Fibroblast of skin of scalp (primary cell): ENCODE measurements around the gene ARHGEF5.
A peak's percentile ranks its signal among the peaks of the same experiment; 100 is the strongest.
"Not testable (repeated sequence)": the region's sequence is repeated elsewhere in the genome, so short reads cannot be mapped to it uniquely, and the experiment has no call there.

Experiments
- DNase-seq: peaks from one replicate; pipeline ENCODE4 v3.0.0-alpha.2; 2013

ARHGEF5 gene

DNA sequence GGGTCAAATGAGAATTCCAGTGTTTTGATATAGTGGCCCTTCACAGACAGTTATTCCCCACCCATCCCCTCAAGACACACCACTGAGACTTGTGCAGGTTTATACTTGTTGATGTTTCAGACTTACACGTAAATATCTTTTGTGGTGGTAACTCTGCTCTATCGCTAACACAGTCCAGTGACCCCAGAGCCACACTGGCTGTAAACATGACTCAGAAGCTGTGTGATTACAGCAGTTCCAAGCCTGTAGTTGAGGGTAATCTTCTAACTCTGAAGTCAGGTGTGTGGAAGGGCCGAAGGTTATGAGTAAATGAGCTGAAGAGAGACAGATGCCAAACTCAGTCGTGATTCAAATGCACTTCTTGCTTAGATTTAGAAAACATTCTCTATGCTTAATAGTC is 28.9 kb downstream of the ARHGEF5 start:
- DNase-seq, result no peak

DNA sequence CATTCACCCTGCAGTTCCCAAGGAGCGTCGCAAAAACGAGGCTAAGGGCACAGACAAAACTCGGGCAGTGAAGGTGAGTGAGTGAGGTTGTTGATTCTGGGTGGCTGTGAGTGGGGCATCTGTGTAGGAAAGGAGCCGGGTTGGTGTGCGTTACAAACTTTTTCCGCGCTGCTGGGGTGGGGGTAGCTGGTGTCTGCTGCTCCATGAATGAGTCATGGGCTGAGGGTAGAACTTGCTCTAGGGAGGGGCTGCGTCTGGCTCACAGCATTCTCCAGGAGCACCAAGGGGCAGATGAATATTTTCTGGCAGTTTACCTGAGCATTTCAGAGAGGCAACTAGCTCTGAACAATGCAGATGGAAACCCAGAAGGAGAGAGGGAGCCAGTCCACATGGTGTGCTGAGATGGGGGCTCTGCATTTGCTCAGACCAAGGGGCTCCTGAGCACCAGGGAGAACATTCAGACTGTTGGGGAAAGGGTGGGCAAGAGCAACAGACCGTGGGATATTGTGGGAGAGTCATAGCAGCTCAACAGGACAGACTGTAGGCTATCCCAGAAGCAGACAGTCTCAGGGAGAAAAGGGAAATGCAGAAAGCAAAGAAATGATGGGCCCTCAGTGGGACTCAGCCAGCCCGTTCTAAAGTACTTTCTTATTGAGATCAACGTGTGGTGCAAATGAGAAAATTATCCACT is 29.5 kb downstream of the ARHGEF5 start:
- peak; percentile 58 for DNase-seq

- peak; percentile 80 for DNase-seq
Observed at GRCh38 chr7:144386741-144387140, 31.5 kb downstream of the ARHGEF5 start.

- peak; percentile 26 for DNase-seq
Observed at GRCh38 chr7:144388950-144389349, 33.7 kb downstream of the ARHGEF5 start.

- no peak for DNase-seq
Observed at GRCh38 chr7:144390481-144390880, 35.3 kb downstream of the ARHGEF5 start.

DNA sequence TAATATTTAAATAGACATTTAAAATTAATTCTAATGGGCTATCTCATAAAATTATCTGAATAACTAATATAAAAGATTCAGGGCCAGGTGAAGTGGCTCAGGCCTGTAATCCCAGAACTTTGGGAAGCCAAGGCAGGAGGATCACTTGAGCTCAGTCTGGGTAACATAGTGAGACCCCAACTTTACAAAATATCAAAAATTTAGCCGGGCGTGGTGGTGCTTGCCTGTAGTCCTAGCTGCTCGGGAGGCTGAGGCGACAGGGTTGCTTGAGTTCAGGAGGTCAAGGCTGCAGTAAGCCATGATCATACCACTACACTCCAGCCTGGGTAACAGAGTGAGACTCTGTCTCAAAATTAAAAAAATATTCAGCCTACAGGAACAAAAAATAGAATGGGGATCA is 35.8 kb downstream of the ARHGEF5 start:
- DNase-seq, result no peak

GRCh38 chr7:144391823-144392255 is 36.6 kb downstream of the ARHGEF5 start:
- peak; percentile 56 for DNase-seq

DNA sequence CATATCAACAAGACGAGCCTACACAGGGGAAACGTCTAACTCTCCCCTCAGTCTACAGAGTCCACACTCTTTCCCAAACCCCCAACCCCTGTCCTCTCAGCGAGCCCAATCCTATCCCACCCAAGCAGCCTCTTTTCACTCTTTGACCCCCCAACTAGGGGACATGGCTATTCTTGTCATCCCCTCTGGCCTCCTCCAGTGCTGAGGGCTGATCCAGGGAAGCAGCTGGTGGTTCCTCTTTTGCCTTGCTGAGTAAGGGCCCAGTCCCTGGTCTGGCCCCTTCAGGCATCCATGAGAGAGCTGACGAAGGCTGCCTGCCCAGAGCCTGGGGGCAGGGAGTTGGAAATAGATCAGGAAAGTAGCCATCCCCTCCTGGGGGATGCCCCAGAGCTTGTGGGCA is 41.9 kb downstream of the ARHGEF5 start:
- no peak for DNase-seq

- no peak for DNase-seq
Observed at GRCh38 chr7:144398291-144398690, 43.1 kb downstream of the ARHGEF5 start.

DNA sequence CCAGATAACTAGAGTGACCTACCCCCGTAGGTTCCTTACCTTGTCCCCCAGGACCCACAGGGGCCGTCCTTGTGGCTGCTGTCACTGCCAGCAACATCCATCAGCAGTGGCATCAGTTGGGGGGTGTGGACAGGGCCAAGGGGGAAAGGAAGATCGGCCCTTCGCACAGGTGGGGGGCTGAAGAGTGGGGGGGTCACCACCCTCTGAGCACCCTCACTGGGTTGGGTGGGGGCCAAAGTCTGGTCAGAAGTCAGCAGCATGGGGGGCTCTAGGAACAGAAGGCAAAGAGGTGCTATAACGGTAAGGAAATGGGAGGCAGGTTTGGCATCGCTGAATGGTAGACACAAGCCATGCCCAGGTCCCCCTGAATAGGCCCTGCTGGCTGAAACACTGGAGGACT is 43.7 kb downstream of the ARHGEF5 start:
- DNase-seq, result no peak

DNA sequence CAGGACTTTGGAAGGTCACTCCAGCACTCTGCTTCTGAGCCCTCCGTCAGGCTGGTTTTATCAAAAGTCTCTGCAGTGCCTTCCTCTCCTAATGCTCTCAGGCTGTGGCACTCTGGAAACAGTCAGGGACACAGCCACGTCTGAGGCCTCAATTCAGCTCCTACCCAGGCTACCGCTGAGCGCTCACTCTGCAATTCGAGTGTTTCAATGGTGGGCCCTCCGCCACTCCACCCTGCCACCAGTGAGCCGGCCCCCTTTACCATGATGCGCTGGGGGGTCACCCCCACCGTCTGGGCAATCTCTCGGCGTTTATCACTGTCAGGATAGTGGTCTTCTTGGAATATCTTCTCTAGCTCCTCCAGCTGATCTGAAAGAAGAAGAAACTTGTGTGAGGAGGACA is 44.7 kb downstream of the ARHGEF5 start:
- no peak for DNase-seq

DNA sequence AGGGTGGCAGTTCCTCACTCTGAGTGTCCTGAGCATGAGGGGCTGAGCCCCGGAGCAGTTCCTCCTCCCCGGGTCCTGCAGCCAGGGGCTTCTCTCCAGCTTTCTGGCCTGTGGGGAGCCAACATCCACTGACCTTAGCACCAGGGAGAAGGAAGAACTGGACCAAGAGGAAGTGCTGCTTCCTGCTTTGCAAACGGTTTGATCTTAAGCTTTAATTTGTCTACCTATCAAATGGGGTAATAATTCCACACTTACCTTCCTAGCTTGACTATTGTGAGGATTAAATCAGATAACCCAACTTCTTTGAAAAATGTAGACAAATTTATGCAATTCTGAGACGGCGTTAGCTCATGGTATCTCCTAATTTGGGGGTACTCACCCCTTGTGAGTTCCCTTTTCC is 46.3 kb downstream of the ARHGEF5 start:
- DNase-seq, result no peak

DNA sequence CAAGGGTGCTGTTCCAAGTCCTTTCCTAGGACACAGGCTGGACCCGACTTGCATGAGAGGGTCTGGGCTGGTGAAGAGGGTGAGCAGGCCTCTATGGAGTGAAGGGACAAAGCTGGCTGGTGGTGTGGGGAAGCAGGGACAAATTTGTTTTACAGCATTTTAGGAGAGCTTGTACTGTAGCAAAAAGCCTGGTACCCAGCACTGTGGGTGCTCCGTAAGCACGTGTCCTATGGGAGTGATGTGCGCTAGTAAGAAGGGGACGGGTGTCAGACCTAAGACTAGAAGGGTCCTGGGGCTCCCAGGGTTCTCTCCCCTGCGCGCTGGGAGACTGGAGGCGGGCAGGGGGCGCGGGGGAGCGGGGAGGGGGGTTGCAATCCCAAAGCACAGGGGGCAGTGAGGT is 47.9 kb downstream of the ARHGEF5 start:
- DNase-seq, result no peak

- no peak for DNase-seq
Observed at GRCh38 chr7:144403649-144404061, 48.5 kb downstream of the ARHGEF5 start, which contains the start of gene NOBOX. NOBOX (minus strand) TSS chr7:144403693.

GRCh38 chr7:144404946-144405345 is 49.7 kb downstream of the ARHGEF5 start:
- DNase-seq, result no peak

- no peak for DNase-seq
Observed at GRCh38 chr7:144407266-144407931, 52.2 kb downstream of the ARHGEF5 start.

DNA sequence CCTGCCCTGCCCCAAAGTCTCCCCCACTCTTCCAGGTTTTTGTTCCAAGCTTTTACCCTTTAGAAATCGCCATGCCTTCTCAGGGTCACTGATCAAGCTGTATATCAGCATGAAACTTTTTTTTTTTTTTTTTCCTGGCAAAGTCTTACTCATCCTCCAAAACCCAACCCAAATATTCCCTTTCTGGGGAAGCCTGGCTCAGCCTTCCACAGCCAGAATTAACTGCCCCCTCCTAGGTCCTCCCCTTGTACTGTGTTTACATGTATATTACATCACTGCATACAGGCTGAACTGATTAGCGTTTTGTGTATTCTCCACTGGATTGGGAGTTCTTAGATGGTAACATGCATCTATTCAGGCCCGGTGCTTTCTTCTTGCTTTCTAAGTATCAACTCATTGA is 52.9 kb downstream of the ARHGEF5 start:
- DNase-seq, result peak; percentile 14

GRCh38 chr7:144410441-144410840 is 55.2 kb downstream of the ARHGEF5 start:
- DNase-seq, result no peak

- DNase-seq, result no peak
Observed at GRCh38 chr7:144414815-144415214, 59.6 kb downstream of the ARHGEF5 start.

- DNase-seq, result no peak
Observed at GRCh38 chr7:144415858-144416257, 60.7 kb downstream of the ARHGEF5 start.

DNA sequence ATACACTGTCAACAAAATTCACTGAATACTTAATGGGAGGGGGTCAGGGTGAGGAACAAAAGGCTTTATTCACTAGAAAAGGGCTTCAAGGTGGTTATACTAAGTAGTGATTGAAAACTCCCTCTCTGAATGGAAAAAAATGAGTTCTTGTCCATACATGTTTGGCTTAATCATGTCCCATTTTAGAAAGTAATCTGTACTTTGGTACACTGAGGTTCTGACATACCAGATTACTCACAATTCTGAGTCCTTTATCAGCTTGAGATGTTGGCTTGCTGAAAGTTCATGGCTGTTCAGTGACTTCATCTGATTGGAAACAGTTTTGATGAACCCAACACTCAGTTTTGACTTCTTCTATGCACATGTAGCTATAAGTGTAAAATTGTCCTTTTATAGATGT is 61.1 kb downstream of the ARHGEF5 start:
- DNase-seq, result no peak

DNA sequence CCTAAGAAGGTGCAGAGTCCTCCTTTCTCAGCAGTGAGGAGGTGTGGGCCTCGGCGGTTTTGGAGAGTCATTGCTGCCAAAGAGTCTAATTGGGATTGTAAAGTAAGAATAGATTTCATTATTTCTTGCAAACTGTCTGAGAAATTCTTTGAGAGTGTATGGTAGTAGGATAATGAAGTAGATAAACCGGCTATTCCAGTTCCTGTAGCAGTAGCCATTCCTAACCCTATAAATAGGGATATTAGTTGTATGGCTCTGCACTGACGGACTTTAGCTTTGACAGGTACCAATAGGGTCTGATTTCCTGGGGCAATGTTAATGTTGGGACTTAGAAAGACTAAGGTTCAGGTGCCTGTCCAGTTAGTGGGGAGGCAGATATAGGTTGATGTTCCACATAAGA is 63.7 kb downstream of the ARHGEF5 start:
- DNase-seq, result not testable (repeated sequence)

GRCh38 chr7:144427539-144427938 is 72.3 kb downstream of the ARHGEF5 start:
- not testable (repeated sequence) for DNase-seq

DNA sequence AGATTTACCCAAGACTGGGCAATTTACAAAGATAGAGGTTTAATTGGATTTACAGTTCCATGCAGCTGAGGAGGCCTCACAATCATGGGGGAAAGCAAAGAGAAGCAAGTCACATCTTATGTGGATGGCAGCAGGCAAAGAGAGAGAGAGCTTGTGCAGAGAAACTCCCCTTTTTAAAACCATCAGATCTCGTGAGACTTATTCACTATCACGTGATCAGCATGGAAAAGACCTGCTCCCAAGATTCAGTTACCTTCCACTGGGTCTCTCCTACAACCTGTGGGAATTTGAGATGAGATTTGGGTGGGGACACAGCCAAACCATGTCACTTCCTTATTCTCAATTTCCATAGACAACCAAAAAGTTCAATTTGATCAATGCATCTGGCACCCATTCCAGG is 73.2 kb downstream of the ARHGEF5 start:
- no peak for DNase-seq
